ENCODE results near the gene CCDC92. TPM values are rescaled to one million over a fixed set of nuclear protein-coding genes. Genes with fewer than 3 reads are reported as not detected.
A peak's percentile ranks its signal among the peaks of the same experiment; 100 is the strongest.
"Not testable (repeated sequence)": the region's sequence is repeated elsewhere in the genome, so short reads cannot be mapped to it uniquely, and the experiment has no call there.

Gene CCDC92
- total RNA-seq, 1 donor from 2014 or later: 5.1 TPM

DNA sequence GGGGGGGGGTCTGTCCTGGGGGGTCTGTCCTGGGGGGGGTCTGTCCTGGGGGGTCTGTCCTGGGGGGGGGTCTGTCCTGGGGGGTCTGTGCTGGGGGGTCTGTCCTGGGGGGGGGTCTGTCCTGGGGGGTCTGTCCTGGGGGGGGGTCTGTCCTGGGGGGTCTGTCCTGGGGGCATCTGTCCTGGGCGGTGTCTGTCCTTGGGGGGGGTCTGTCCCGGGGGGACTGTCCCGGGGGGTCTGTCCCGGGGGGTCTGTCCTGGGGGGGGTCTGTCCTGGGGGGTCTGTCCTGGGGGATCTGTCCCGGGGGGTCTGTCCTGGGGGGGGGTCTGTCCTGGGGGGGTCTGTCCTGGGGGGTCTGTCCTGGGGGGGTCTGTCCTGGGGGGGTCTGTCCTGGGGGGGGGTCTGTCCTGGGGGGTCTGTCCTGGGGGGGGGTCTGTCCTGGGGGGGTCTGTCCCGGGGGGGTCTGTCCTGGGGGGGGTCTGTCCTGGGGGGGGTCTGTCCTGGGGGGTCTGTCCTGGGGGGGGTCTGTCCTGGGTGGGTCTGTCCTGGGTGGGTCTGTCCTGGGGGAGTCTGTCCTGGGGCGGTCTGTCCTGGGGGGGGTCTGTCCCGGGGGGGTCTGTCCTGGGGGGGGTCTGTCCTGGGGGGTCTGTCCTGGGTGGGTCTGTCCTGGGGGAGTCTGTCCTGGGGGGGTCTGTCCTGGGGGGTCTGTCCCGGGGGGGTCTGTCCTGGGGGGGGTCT, 60.8 kb downstream of the CCDC92 start:
- DNase-seq (ENCODE audit: low read depth, low spot score): not testable (repeated sequence)

GRCh38 chr12:123910761-123911193, 61.9 kb downstream of the CCDC92 start:
- DNase-seq (ENCODE audit: low read depth, low spot score): no peak

DNA sequence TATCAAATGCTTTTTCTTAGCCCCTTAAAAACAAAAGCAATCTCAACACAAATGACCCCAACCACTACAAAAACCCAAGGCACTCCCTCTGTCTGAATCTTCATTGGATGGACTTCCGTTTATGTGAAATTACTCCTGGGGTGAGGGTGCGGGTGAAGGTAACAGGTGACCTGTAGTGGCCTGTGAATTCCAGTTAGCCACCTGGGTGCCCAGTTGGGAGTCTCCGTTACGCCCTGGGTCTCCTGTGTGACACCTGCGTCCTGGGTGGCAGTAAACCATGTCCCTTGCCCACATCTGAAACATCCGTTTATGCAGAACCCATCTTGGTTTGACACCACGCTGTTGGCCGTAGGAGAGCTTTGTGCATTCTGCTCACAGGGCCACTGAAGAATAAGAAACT, 62.6 kb downstream of the CCDC92 start:
- DNase-seq (ENCODE audit: low read depth, low spot score): no peak

DNA sequence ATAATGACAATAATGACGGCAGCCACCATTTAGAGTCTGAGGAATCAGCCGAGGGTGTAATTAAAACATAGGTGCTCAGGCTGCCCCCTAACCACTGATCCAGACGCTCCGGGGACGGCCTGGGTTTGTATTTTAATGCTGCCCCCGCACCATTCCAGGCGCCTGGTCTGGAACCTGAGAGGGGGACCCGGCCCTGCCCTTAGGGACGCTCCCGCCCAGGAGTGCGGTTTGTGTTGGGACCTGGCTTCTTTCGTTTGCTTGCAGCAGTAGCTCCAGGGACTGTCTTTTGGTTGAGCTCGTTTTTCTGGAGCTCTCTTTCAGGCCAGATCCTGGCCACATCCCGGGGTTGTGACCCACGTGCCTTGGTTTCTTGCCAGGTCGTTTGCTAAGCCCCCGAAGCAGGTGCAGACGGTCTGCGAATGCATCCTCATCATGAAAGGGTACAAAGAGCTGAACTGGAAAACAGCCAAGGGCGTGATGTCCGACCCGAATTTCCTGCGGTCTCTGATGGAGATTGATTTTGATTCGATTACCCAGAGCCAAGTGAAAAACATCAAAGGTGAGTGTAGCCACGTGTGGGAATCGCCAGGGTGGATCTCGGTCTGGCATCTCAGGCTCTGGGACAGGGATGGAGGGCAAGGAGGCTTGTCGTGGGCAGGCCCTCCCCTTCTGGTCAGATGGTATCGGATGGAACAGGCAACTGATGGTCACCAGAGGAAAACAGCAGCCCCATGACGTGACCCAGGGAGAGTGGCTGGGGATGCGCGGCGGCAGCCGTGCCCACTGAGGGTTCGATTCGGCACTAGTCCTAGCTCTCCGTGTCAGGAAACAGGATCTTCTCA, 63.5 kb downstream of the CCDC92 start:
- DNase-seq (ENCODE audit: low read depth, low spot score): no peak

DNA sequence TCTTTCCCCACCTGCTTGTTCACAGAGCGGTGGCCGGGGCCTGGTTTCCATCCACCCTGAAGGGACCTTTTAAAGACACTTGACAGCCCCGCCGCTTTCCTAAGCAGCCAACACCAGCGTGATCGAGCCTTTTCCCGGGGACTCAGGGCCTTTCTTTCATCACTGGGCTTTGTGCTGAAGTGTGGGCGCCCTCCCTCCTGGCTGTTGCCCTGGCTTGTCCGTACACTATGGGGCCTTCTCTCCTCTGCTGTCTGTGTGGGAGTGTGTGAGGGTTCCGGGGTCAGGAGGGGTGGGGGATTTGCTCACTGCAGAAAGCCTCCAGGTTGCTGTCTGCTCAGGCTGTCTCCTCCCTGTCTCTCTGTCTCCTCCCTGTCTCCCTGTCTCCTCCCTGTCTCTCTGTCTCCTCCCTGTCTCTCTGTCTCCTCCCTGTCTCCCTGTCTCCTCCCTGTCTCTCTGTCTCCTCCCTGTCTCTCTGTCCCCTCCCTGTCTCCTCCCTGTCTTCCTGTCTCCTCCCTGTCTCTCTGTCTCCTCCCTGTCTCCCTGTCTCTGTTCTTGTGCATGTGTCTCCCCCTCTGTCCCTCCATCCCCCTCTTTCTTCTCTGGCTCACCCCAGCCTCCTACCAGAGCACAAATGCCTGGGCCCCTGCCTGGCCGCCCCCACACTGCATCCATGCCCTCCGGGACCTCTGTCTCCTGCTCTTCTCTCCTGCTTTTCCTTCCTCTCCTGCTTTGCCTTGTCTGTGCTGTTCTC, 64.7 kb downstream of the CCDC92 start:
- DNase-seq (ENCODE audit: low read depth, low spot score): no peak

DNA sequence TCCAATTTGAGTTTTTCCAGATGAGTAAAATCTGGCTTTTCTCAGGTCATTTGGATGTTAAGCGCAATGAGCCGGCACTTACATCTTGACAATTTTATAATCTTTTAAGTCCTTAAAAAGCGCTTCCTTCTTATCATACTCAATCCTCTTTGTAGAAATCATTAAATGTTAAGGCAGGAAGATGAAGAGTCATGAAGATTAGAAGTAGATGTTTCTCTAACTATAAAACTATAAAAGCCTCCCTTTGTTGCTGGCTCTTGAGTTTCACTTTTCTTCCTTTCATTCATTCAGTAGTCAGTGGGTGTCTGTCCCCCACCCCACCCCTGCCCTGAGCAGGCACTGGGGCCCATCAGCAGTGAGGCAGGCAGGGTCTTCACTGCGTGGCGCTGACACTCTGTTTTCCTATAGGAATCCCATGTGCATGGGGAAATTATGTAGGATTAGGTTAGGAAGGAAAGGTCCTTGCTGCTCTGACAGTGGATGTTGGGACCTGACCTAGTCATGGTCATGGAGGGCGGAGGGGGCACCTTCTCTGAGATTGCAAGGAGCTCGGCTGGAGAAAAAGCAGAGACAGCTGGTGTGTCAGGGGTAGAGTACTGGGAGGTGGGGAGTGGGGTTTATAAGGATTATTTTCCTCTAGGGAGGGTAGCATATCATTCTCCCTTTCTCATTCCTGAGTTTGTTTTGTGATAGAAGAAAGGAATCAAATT, 65.8 kb downstream of the CCDC92 start:
- no peak for DNase-seq (ENCODE audit: low read depth, low spot score)

DNA sequence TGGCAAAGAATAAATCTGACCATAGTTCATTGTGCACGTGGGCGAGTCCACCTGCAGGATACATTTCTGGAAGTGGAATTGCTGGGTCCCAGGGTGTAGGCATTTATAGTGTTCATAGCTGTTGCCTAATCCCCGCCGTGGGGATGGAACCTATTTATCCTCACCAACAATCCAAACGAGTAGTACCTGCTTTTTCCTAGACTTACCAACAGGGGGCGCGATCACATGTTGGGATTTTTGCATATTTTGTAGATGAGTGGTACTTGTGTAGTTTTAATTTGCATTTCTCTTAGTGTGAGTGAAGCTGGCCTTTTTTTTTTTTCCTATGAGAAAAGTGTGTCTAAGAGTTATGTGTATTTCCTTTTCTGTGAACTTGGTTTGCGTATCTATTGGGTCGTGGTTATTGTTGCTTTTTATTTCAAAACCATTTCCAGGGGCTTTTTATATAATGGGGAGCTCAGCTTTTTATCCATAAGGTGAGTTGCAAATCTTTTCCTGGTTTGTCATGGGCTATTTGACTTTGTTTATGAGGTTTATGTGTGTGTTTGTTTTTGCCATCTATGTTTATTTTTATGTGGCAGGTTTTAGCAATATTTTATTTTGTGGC, 67.2 kb downstream of the CCDC92 start:
- peak; percentile 29 for DNase-seq (ENCODE audit: low read depth, low spot score)

- no peak for DNase-seq (ENCODE audit: low read depth, low spot score)
Measured at GRCh38 chr12:123903301-123904065, 69.1 kb downstream of the CCDC92 start.

DNA sequence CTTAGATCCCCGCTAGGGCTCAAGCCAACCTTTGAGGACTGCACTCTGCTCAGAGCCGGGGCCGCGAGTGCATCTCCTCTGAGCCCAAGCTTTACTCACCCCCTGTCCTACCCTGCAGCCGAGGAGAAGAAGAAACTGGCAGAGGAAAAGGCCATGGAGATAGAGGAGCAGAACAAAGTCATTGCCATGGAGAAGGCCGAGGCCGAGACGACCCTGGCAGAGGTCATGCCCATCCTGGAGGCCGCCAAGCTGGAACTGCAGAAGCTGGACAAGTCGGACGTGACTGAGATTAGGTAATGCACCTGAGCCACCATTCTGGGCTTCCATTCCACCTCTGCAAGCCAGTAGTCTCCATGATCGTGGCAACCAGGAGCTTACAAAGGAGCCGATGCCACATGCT, 69.8 kb downstream of the CCDC92 start:
- DNase-seq (ENCODE audit: low read depth, low spot score): no peak

- no peak for DNase-seq (ENCODE audit: low read depth, low spot score)
Measured at GRCh38 chr12:123900871-123901376, 71.7 kb downstream of the CCDC92 start.

DNA sequence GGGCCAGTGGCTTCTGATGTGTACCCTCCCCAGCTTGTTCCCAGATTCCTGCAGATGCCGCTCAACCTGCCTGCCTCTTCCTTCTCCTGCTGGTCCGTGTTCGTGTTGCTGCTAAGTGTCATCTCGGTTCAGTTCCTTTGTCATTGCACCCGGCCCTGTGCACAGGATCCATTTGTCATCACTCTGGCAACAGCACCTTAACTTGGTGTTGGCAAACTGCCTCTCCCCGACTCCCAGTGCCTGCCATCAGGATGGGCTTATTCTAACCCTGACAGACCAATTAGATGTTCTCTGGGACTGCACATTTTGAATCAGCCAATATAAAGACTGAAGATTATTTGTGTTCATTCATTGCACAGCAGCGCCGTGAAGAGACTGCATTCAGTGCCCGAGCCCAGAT, 73.3 kb downstream of the CCDC92 start:
- DNase-seq (ENCODE audit: low read depth, low spot score): no peak

GRCh38 chr12:123898673-123899072, 74.0 kb downstream of the CCDC92 start:
- no peak for DNase-seq (ENCODE audit: low read depth, low spot score)

DNA sequence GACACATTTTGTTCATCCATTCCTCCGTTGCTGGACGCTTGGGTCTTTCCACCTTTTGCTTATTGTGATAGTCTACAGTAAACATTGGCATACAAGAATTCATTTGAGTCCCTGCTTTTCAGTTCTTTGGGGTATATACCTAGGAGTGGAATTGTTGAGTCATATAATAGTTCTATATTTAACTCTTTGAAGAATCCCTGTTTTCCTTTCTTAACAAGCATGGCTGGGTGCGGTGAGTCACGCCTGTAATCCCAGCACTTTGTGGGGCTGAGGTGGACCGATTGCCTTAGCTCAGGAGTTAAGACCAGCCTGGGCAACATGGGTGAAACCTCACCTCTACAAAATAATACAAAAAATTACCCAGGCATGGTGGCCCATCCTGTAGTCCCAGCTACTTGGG, 75.4 kb downstream of the CCDC92 start:
- DNase-seq (ENCODE audit: low read depth, low spot score): no peak

- DNase-seq (ENCODE audit: low read depth, low spot score): no peak
Measured at GRCh38 chr12:123896767-123897166, 75.9 kb downstream of the CCDC92 start.

DNA sequence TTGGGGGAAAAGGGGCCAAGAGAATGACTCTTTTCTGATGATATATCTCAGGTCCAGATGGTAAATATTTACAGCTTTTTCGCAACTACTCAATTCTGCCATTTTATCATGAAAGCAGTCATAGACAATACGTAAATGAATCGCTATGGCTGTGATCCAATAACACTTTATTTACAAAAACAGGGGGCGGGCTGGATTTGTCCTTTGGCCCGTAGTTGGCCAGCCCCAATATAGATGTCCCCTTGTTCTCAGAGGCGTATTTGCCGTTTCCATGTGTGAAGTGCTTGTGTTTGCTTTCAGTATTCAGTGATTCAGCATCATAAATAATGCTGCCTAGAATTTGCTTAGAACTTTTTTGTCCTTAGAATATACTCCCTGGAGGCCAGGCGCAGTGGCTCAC, 77.2 kb downstream of the CCDC92 start:
- DNase-seq (ENCODE audit: low read depth, low spot score): no peak

- no peak for DNase-seq (ENCODE audit: low read depth, low spot score)
Measured at GRCh38 chr12:123894823-123895345, 77.7 kb downstream of the CCDC92 start.

GRCh38 chr12:123893276-123893675, 79.4 kb downstream of the CCDC92 start:
- DNase-seq (ENCODE audit: low read depth, low spot score): no peak

DNA sequence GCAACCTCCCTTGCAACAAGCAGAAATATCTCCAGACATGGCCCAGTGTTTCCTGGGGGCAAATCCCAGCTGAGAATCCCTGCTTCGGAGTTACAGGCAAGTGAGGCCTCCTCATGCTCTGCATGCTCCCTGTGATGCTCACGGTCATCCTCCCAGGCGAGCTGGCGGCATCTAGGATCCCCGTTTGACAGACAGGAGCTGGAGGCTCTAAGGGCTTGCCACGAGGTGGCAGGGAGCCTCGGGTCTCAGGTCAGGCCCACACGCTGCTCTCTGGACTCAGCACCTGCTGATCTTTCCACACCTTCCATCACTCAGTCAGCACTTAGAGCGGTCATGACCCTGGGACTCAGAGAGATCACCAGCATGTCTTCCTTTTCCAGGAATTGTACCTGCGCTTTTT, 79.8 kb downstream of the CCDC92 start:
- no peak for DNase-seq (ENCODE audit: low read depth, low spot score)

DNA sequence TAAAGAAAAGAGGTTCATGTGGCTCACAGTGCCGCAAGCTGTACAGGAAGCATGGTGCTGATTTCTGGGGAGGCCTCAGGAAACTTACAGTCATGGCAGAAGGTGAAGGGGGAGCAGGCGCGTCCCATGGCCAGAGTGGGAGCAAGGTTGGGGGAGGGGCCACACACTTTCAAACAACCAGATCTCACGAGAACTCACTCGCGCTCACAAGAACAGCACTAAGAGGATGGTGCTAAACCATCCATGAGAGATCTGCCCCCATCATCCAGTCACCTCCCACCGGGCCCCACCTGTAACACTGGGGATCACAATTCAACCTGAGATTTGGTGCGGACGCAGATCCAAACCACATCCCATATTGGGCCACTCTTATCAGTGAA, 80.5 kb downstream of the CCDC92 start:
- DNase-seq (ENCODE audit: low read depth, low spot score): no peak

Data from pulmonary artery endothelial cell (primary cell).